Stimulated activated CD4-positive, alpha-beta T cell treated with anti-CD3 and anti-CD28 coated beads, TNF-alpha, amount 100 ng/mL, for 48 hours (primary cell): Measurements from ENCODE around the gene KCND2.
"Not testable (repeated sequence)": the region's sequence is repeated elsewhere in the genome, so short reads cannot be mapped to it uniquely, and the experiment has no call there.

Source experiments
- DNase-seq, 3 donors: peaks; one replicate each; pipeline ENCODE4 v3.0.0-alpha.2; 2020; ENCODE audit warnings: low read depth in 3 of 3

Gene KCND2

GRCh38 chr7:120272701-120273475 is at the start of gene KCND2:
TSS of gene KCND2 (plus strand) at chr7:120273175.
- no peak for DNase-seq

- no peak for DNase-seq
Measured at GRCh38 chr7:120226188-120226587, 46.8 kb upstream of the KCND2 start.

GRCh38 chr7:120227255-120227654 is 45.7 kb upstream of the KCND2 start:
- DNase-seq, result no peak

- no peak for DNase-seq
Measured at GRCh38 chr7:120229084-120229483, 43.9 kb upstream of the KCND2 start.

- no peak for DNase-seq
Measured at GRCh38 chr7:120233338-120233737, 39.6 kb upstream of the KCND2 start.

GRCh38 chr7:120240350-120240749 is 32.6 kb upstream of the KCND2 start:
- not testable (repeated sequence) for DNase-seq

- DNase-seq, result no peak
Measured at GRCh38 chr7:120241973-120242372, 31.0 kb upstream of the KCND2 start.

- DNase-seq, result no peak
Measured at GRCh38 chr7:120254845-120255244, 18.1 kb upstream of the KCND2 start.

GRCh38 chr7:120256344-120257070 is 16.5 kb upstream of the KCND2 start:
- no peak for DNase-seq

- no peak for DNase-seq
Measured at GRCh38 chr7:120259386-120259785, 13.6 kb upstream of the KCND2 start.

GRCh38 chr7:120260111-120260510 is 12.9 kb upstream of the KCND2 start:
- DNase-seq, result no peak

- DNase-seq, result no peak
Measured at GRCh38 chr7:120272261-120272660, 714 bp upstream of the KCND2 start.

GRCh38 chr7:120273476-120273975 is 551 bp downstream of the KCND2 start:
- no peak for DNase-seq

- no peak for DNase-seq
Measured at GRCh38 chr7:120274482-120274881, 1.5 kb downstream of the KCND2 start.

- DNase-seq, result no peak
Measured at GRCh38 chr7:120274899-120275298, 1.9 kb downstream of the KCND2 start.

GRCh38 chr7:120276720-120277119 is 3.7 kb downstream of the KCND2 start:
- DNase-seq, result no peak

GRCh38 chr7:120278773-120279172 is 5.8 kb downstream of the KCND2 start:
- DNase-seq, result no peak

- no peak for DNase-seq
Measured at GRCh38 chr7:120280743-120281142, 7.8 kb downstream of the KCND2 start.

- DNase-seq, result no peak
Measured at GRCh38 chr7:120293027-120293426, 20.1 kb downstream of the KCND2 start.

GRCh38 chr7:120302190-120302589 is 29.2 kb downstream of the KCND2 start:
- no peak for DNase-seq

GRCh38 chr7:120303105-120303504 is 30.1 kb downstream of the KCND2 start:
- no peak for DNase-seq

- no peak for DNase-seq
Measured at GRCh38 chr7:120304674-120305073, 31.7 kb downstream of the KCND2 start.

- no peak for DNase-seq
Measured at GRCh38 chr7:120307991-120308545, 35.1 kb downstream of the KCND2 start.
